CD14-positive monocyte (primary cell): Measurements from ENCODE around the gene PCBP3. TPM values are rescaled to one million over a fixed set of nuclear protein-coding genes. Genes with fewer than 3 reads are reported as not detected.
"Not testable (repeated sequence)": the region's sequence is repeated elsewhere in the genome, so short reads cannot be mapped to it uniquely, and the experiment has no call there.

Experiments used
- DNase-seq, 3 donors: peaks; one replicate each; pipeline ENCODE4 v3.0.0-alpha.2; 2011 to 2022
- H2AFZ ChIP-seq: 2 replicates; pipeline ENCODE4 v1.6.0; 2012; ENCODE audit warnings: mild to moderate bottlenecking, low read depth, low read length, inconsistent platforms; ENCODE audit not compliant: insufficient read depth, poor library complexity, severe bottlenecking
- H3K27ac ChIP-seq, 2 donors: 1 replicate in 1 of 2; 2 replicates in 1 of 2; pipeline ENCODE4 v1.5.1; 2012 to 2013; ENCODE audit warnings: low read length in 2 of 2, control low read depth in 1 of 2, inconsistent platforms in 1 of 2, low read depth in 1 of 2, mild to moderate bottlenecking in 1 of 2
- H3K27me3 ChIP-seq, 2 donors: one replicate each; pipeline versions ENCODE4 v1.6.0 to v1.6.1; 2011 to 2013; ENCODE audit warnings: low read length in 2 of 2; ENCODE audit not compliant: control insufficient read depth in 2 of 2, insufficient read depth in 2 of 2
- H3K36me3 ChIP-seq, 2 donors: replicated peaks in 1 of 2; 1 replicate in 1 of 2; 2 replicates in 1 of 2; pipeline versions ENCODE4 v1.5.1 to v1.6.1; 2012 to 2013; ENCODE audit warnings: low read length in 2 of 2, control low read depth in 1 of 2, inconsistent platforms in 1 of 2, mild to moderate bottlenecking in 1 of 2; ENCODE audit not compliant: insufficient read depth in 2 of 2, control insufficient read depth in 1 of 2
- H3K4me1 ChIP-seq, 2 donors: 1 replicate in 1 of 2; 2 replicates in 1 of 2; pipeline versions ENCODE4 v1.5.1 to v1.6.1; 2012 to 2013; ENCODE audit warnings: low read length in 2 of 2, control low read depth in 1 of 2, inconsistent platforms in 1 of 2, mild to moderate bottlenecking in 1 of 2, moderate library complexity in 1 of 2; ENCODE audit not compliant: insufficient read depth in 2 of 2, control insufficient read depth in 1 of 2
- H3K4me2 ChIP-seq: replicated peaks from 2 replicates; pipeline ENCODE3; 2012; ENCODE audit warnings: low read length, moderate library complexity, mild to moderate bottlenecking; ENCODE audit not compliant: poor library complexity, severe bottlenecking; ENCODE audit errors: extremely low read depth
- H3K4me3 ChIP-seq, 3 experiments: fragments of 200-600 bp in 1 of 3; sonication (generic) in 1 of 3; replicated peaks in 1 of 3; 1 replicate in 2 of 3; 2 replicates in 1 of 3; pipeline ENCODE4 v1.5.1; 2011 to 2013; ENCODE audit warnings: low read length in 3 of 3, mild to moderate bottlenecking in 3 of 3, control low read depth in 2 of 3, low read depth in 2 of 3, inconsistent platforms in 1 of 3, moderate library complexity in 1 of 3
- H3K79me2 ChIP-seq: 2 replicates; pipeline ENCODE4 v1.6.0; 2012; ENCODE audit warnings: mild to moderate bottlenecking, control low read depth, inconsistent platforms, low read length, moderate library complexity; ENCODE audit not compliant: insufficient read depth
- H3K9ac ChIP-seq: 2 replicates; pipeline ENCODE4 v1.6.0; 2017; ENCODE audit warnings: low read length, mild to moderate bottlenecking; ENCODE audit not compliant: insufficient read depth, poor library complexity, severe bottlenecking
- H3K9me3 ChIP-seq, 2 donors: replicated peaks in 1 of 2; 1 replicate in 1 of 2; 2 replicates in 1 of 2; pipeline versions ENCODE4 v1.5.1 to v1.6.1; 2012 to 2013; ENCODE audit warnings: low read length in 2 of 2, control low read depth in 1 of 2; ENCODE audit not compliant: control insufficient read depth in 1 of 2, insufficient read depth in 1 of 2
- H4K20me1 ChIP-seq: 2 replicates; pipeline ENCODE4 v1.6.0; 2012; ENCODE audit warnings: mild to moderate bottlenecking, low read length, control low read depth, moderate library complexity; ENCODE audit not compliant: insufficient read depth
- H3K27ac Mint-ChIP-seq, 7 donors: one replicate each; pipeline ENCODE4 v1.8.0; 2020; ENCODE audit warnings: mild to moderate bottlenecking in 7 of 7, mixed read lengths in 7 of 7, moderate library complexity in 6 of 7, inconsistent platforms in 2 of 7
- H3K27me3 Mint-ChIP-seq, 3 donors: one replicate each; pipeline ENCODE4 v1.8.0; 2021 to 2022; ENCODE audit warnings: low read depth in 3 of 3, mild to moderate bottlenecking in 3 of 3, mixed read lengths in 3 of 3, moderate library complexity in 3 of 3, inconsistent platforms in 1 of 3
- H3K36me3 Mint-ChIP-seq, 2 donors: one replicate each; pipeline ENCODE4 v1.8.0; 2020; ENCODE audit warnings: mixed read lengths in 2 of 2, inconsistent platforms in 1 of 2, mild to moderate bottlenecking in 1 of 2
- H3K4me1 Mint-ChIP-seq: one replicate; pipeline ENCODE4 v1.8.0; 2020; ENCODE audit warnings: mild to moderate bottlenecking, mixed read lengths
- H3K4me3 Mint-ChIP-seq, 2 donors: one replicate each; pipeline ENCODE4 v1.8.0; 2020; ENCODE audit warnings: mild to moderate bottlenecking in 2 of 2, mixed read lengths in 2 of 2, moderate library complexity in 1 of 2
- H3K9me3 Mint-ChIP-seq, 7 donors: one replicate each; pipeline ENCODE4 v1.8.0; 2020 to 2022; ENCODE audit warnings: mixed read lengths in 7 of 7, mild to moderate bottlenecking in 6 of 7, moderate library complexity in 6 of 7, inconsistent platforms in 2 of 7
- CTCF ChIP-seq: fragments of 200-600 bp; IDR thresholded peaks from one replicate; pipeline ENCODE4 v1.8.0; 2022; ENCODE audit warnings: antibody characterized with exemption, mild to moderate bottlenecking
- WGBS: methylation state at CpG from one replicate; pipeline ENCODE4 v1.1.5; 2013; ENCODE audit warnings: missing lambda C conversion rate; ENCODE audit not compliant: insufficient coverage; 5-methylcytosine and 5-hydroxymethylcytosine counted together
- intact Hi-C, 2 donors: fragments of 100-400 bp; cut with micrococcal nuclease; formaldehyde crosslinking; loops; one replicate each; pipeline versions ENCODE4 v1.15.0 to v1.15.1; 2023
- polyA plus RNA-seq, 3 donors: library from polyadenylated mRNA; depleted of rRNA in 1 of 3; unstranded in 2 of 3; stranded (reverse) in 1 of 3; fragments of 300-500 nt in 2 of 3; fragments of >200 nt in 1 of 3; fragmentation: Illumina TruSeq in 2 of 3; gene quantifications; 1 replicate in 2 of 3; 2 replicates in 1 of 3; pipeline ENCODE4 v1.2.3, GENCODE V29; 2012 to 2021

Gene PCBP3
- polyA plus RNA-seq, 3 donors = 0.34 to 0.49 TPM; not detected in 1

- H3K4me3 ChIP-seq = no peak overlapping the region
- H3K36me3 ChIP-seq = no peaks in the 10 kb centered on the region
- Mint-ChIP-seq H3K36me3 (no peaks in the 10 kb centered on the region), H3K9me3 (peaks cover 0 to 2% (median 0%) of the 10 kb centered on the region in 7 donors), H3K4me1 (peaks cover 13% of the 10 kb centered on the region), H3K27me3 (peaks cover 12 to 20% (median 17%) of the 10 kb centered on the region in 3 donors), H3K4me3 (no peak overlapping the region), H3K27ac (no peak overlapping the region)
- H3K9ac ChIP-seq = no peak overlapping the region
- no peaks in the 10 kb centered on the region for H3K79me2 ChIP-seq
- no peak for TF ChIP-seq CTCF
- H2AFZ ChIP-seq = no peak overlapping the region
- intact Hi-C loops = no loop called here
- DNase-seq = no peak
- no peak overlapping the region for H3K4me2 ChIP-seq
- 89% methylated on average over 19 of the region's 25 CpGs for WGBS
- peaks cover 0 to under 1% of the 10 kb centered on the region in 2 donors for H3K4me1 ChIP-seq
- no peaks in the 10 kb centered on the region for H3K27me3 ChIP-seq
- H3K27ac ChIP-seq = no peak overlapping the region
- no peaks in the 10 kb centered on the region for H4K20me1 ChIP-seq
- H3K9me3 ChIP-seq = no peaks in the 10 kb centered on the region
Observed at GRCh38 chr21:45611939-45612664, 31.4 kb upstream of the PCBP3 start.

GRCh38 chr21:45612665-45613019 is 30.9 kb upstream of the PCBP3 start:
- H3K79me2 ChIP-seq, H3K4me3 Mint-ChIP-seq, H4K20me1 ChIP-seq, H3K9me3 ChIP-seq, H3K4me3 ChIP-seq, H3K27ac Mint-ChIP-seq, H3K36me3 ChIP-seq, H2AFZ ChIP-seq, intact Hi-C loops, H3K36me3 Mint-ChIP-seq, H3K4me1 ChIP-seq, H3K9me3 Mint-ChIP-seq, DNase-seq, H3K9ac ChIP-seq, H3K27ac ChIP-seq, H3K4me2 ChIP-seq, H3K27me3 ChIP-seq: not testable (repeated sequence)
- Mint-ChIP-seq H3K27me3 (peaks cover 12 to 18% (median 13%) of the 10 kb centered on the region in 3 donors), H3K4me1 (peaks cover 17% of the 10 kb centered on the region)
- no CpG with 5 or more reads among the region's 7 CpGs for WGBS
